ENCODE results near the gene MSRB1. TPM values are rescaled to one million over a fixed set of nuclear protein-coding genes. Genes with fewer than 3 reads are reported as not detected.

Gene MSRB1
- polyA plus RNA-seq, 1 donor from 2014 or later: 6.0 TPM

DNA sequence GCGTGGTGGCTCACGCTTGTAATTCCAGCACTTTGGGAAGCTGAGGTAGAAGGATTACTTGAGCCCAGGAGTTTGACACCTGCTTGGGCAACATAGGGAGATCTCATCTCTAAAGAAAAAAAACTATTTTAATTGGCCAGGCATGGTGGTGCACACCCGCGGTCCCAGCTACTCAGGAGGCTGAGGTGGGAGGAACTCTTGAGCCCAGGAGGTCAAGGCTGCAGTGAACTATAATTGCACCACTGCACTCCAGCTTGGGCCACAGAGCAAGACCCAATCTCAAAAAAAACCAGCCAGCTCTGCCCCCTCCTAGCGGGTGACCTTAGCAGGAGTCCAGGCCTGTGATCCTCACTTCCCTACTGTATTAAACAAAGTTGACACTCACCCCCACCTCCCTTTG lies 18.9 kb downstream of the MSRB1 start:
- Histone ChIP-seq H3K79me2 (replicated peaks; ENCODE audit: insufficient read depth, low read length) (no peaks in the 10 kb centered on the region), H3K4me3 (ENCODE audit: low read length) (no peak overlapping the region), H3K27me3 (ENCODE audit: insufficient read depth, low read depth, low read length) (peaks cover 34% of the 10 kb centered on the region), H3K9me3 (ENCODE audit: low read length) (no peaks in the 10 kb centered on the region), H3K27ac (ENCODE audit: low read length) (no peak overlapping the region), H2AFZ (ENCODE audit: low read depth, low read length) (no peak overlapping the region), H3K36me3 (ENCODE audit: insufficient read depth, low read length) (no peaks in the 10 kb centered on the region), H3K4me2 (ENCODE audit: low read length) (no peak overlapping the region), H4K20me1 (ENCODE audit: insufficient read depth) (no peaks in the 10 kb centered on the region), H3K9ac (ENCODE audit: low read length) (no peak overlapping the region), H3K9me2 (ENCODE audit: insufficient read depth, low read length) (no peaks in the 10 kb centered on the region), H3F3A (ENCODE audit: insufficient read depth, low read length, poor library complexity, severe bottlenecking) (no peaks in the 10 kb centered on the region)
- TF ChIP-seq, protein P1, sequence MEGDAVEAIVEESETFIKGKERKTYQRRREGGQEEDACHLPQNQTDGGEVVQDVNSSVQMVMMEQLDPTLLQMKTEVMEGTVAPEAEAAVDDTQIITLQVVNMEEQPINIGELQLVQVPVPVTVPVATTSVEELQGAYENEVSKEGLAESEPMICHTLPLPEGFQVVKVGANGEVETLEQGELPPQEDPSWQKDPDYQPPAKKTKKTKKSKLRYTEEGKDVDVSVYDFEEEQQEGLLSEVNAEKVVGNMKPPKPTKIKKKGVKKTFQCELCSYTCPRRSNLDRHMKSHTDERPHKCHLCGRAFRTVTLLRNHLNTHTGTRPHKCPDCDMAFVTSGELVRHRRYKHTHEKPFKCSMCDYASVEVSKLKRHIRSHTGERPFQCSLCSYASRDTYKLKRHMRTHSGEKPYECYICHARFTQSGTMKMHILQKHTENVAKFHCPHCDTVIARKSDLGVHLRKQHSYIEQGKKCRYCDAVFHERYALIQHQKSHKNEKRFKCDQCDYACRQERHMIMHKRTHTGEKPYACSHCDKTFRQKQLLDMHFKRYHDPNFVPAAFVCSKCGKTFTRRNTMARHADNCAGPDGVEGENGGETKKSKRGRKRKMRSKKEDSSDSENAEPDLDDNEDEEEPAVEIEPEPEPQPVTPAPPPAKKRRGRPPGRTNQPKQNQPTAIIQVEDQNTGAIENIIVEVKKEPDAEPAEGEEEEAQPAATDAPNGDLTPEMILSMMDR (IDR thresholded peaks at IDR 0.05; ENCODE audit: poor library complexity, severe bottlenecking): no peak

DNA sequence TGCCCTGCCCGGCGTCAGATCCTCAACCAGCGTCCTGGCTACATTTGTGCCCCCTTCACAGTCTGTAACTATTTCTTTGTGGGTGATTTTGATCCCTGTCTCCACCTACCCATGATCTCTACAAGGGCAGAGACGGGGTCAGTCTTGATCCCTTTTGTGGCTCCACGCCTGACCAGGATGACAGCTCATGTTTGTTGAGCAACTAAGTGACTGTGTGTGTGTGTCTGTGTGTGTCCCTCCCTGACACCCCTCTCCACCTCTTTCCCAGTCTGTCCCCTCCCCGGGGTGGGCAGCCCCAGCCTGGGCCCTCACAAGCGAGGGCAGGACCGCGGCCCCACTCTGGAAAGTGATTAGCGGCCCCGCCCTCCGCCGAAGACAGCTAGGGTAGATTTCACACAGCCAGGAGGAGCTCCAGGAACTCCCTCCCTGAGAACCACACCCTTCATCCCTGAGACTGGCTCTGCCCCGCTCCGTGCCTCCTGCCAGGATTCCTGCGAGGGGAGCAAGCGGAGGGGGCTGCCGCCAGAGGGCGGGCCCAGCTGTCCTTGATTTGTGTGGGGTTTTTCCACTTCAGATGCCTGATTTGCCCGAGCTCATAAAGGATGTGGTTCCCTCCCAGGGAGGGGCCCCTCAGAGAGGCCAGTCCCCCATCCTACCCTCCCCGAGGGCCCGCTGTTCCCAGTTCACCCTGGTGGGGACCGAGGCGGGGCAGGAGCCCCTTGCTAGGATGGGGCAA lies 19.5 kb downstream of the MSRB1 start:
- TF ChIP-seq, protein P1 (IDR thresholded peaks at IDR 0.05; ENCODE audit: poor library complexity, severe bottlenecking): peak; percentile 14
- TF ChIP-seq, protein P2, sequence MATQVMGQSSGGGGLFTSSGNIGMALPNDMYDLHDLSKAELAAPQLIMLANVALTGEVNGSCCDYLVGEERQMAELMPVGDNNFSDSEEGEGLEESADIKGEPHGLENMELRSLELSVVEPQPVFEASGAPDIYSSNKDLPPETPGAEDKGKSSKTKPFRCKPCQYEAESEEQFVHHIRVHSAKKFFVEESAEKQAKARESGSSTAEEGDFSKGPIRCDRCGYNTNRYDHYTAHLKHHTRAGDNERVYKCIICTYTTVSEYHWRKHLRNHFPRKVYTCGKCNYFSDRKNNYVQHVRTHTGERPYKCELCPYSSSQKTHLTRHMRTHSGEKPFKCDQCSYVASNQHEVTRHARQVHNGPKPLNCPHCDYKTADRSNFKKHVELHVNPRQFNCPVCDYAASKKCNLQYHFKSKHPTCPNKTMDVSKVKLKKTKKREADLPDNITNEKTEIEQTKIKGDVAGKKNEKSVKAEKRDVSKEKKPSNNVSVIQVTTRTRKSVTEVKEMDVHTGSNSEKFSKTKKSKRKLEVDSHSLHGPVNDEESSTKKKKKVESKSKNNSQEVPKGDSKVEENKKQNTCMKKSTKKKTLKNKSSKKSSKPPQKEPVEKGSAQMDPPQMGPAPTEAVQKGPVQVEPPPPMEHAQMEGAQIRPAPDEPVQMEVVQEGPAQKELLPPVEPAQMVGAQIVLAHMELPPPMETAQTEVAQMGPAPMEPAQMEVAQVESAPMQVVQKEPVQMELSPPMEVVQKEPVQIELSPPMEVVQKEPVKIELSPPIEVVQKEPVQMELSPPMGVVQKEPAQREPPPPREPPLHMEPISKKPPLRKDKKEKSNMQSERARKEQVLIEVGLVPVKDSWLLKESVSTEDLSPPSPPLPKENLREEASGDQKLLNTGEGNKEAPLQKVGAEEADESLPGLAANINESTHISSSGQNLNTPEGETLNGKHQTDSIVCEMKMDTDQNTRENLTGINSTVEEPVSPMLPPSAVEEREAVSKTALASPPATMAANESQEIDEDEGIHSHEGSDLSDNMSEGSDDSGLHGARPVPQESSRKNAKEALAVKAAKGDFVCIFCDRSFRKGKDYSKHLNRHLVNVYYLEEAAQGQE (IDR thresholded peaks at IDR 0.05; ENCODE audit: borderline replicate concordance): no peak
- TF ChIP-seq EP300 (conservative IDR thresholded peaks at IDR 0.05; ENCODE audit: poor library complexity, severe bottlenecking) (no peak), RAD21 (conservative IDR thresholded peaks at IDR 0.05) (no peak)
- peaks cover 40% of the 10 kb centered on the region for H3K27me3 ChIP-seq (ENCODE audit: insufficient read depth, low read depth, low read length)
- no peaks in the 10 kb centered on the region for H3K9me3 ChIP-seq (ENCODE audit: low read length)
- no peaks in the 10 kb centered on the region for H3K9me2 ChIP-seq (ENCODE audit: insufficient read depth, low read length)
- no peak overlapping the region for H3K4me2 ChIP-seq (ENCODE audit: low read length)
- no peak overlapping the region for H3K27ac ChIP-seq (ENCODE audit: low read length)
- H3K79me2 ChIP-seq (replicated peaks; ENCODE audit: insufficient read depth, low read length): no peaks in the 10 kb centered on the region
- H4K20me1 ChIP-seq (ENCODE audit: insufficient read depth): no peaks in the 10 kb centered on the region
- H3K9ac ChIP-seq (ENCODE audit: low read length): no peak overlapping the region
- H2AFZ ChIP-seq (ENCODE audit: low read depth, low read length): no peak overlapping the region
- H3K4me3 ChIP-seq (ENCODE audit: low read length): no peak overlapping the region
- no peaks in the 10 kb centered on the region for H3K36me3 ChIP-seq (ENCODE audit: insufficient read depth, low read length)
- H3F3A ChIP-seq (ENCODE audit: insufficient read depth, low read length, poor library complexity, severe bottlenecking): no peaks in the 10 kb centered on the region

DNA sequence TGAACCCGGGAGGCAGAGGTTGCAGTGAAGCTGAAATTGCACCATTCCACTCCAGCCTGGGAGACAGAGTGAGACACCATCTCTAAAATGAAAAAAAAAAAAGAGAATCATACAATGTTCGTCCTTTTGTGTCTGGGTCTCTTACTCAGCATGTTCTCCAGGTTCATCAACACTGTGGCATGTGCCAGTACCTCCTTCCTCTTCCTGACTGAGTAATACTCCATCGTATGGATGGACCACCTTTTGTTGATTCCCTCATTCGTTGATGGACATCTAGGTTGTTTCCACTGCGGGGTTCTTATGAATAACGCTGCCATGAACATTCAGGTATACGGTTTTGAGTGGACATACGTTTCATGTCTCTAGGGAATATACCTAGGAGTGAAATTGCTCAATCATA lies 20.6 kb downstream of the MSRB1 start:
- no peaks in the 10 kb centered on the region for H3K79me2 ChIP-seq (replicated peaks; ENCODE audit: insufficient read depth, low read length)
- no peak overlapping the region for H3K4me3 ChIP-seq (ENCODE audit: low read length)
- H3K9me2 ChIP-seq (ENCODE audit: insufficient read depth, low read length): no peaks in the 10 kb centered on the region
- no peaks in the 10 kb centered on the region for H3K36me3 ChIP-seq (ENCODE audit: insufficient read depth, low read length)
- no peaks in the 10 kb centered on the region for H4K20me1 ChIP-seq (ENCODE audit: insufficient read depth)
- H3K9ac ChIP-seq (ENCODE audit: low read length): no peak overlapping the region
- no peaks in the 10 kb centered on the region for H3F3A ChIP-seq (ENCODE audit: insufficient read depth, low read length, poor library complexity, severe bottlenecking)
- no peaks in the 10 kb centered on the region for H3K9me3 ChIP-seq (ENCODE audit: low read length)
- no peak overlapping the region for H3K27ac ChIP-seq (ENCODE audit: low read length)
- peaks cover 47% of the 10 kb centered on the region for H3K27me3 ChIP-seq (ENCODE audit: insufficient read depth, low read depth, low read length)
- H2AFZ ChIP-seq (ENCODE audit: low read depth, low read length): no peak overlapping the region
- no peak overlapping the region for H3K4me2 ChIP-seq (ENCODE audit: low read length)
- TF ChIP-seq TAF1 (IDR thresholded peaks at IDR 0.05; ENCODE audit: low read depth) (no peak), EP300 (conservative IDR thresholded peaks at IDR 0.05; ENCODE audit: poor library complexity, severe bottlenecking) (no peak), MXI1 (conservative IDR thresholded peaks at IDR 0.05; ENCODE audit: poor library complexity, severe bottlenecking) (no peak), EZH2 (IDR thresholded peaks at IDR 0.05; ENCODE audit: borderline replicate concordance, insufficient read depth, low read length, poor library complexity, severe bottlenecking) (no peak)
- TF ChIP-seq, protein P2 (IDR thresholded peaks at IDR 0.05; ENCODE audit: borderline replicate concordance): no peak

All from neural cell (in vitro differentiated cells).